ENCODE data around the gene KIAA0408.
"Not testable (repeated sequence)": the region's sequence is repeated elsewhere in the genome, so short reads cannot be mapped to it uniquely, and the experiment has no call there.

KIAA0408 gene

GRCh38 chr6:127462376-127462775 is 3.2 kb upstream of the KIAA0408 start:
- DNase-seq = no peak

DNA sequence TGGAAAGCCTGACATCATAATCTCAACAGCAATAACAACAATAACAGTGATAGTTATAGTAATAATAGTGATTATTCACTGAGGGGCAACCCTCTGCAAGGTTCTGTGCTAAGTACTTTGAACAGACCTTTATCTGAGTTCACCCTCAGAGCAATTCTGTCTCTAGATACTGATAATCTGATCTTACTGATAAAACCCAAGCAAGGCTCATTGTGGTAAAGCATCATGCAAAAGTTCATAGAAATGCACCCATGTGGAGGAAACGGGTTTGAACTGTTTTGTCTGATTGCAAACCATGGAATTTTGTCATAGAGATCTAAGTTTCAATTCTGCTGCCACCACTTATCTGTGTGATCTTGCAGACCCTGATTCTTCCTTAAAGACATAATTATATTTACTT is 1.3 kb upstream of the KIAA0408 start:
- no peak for DNase-seq

- DNase-seq = no peak
These were observed 372 bp downstream of the KIAA0408 start for GRCh38 chr6:127458817-127459216.

DNA sequence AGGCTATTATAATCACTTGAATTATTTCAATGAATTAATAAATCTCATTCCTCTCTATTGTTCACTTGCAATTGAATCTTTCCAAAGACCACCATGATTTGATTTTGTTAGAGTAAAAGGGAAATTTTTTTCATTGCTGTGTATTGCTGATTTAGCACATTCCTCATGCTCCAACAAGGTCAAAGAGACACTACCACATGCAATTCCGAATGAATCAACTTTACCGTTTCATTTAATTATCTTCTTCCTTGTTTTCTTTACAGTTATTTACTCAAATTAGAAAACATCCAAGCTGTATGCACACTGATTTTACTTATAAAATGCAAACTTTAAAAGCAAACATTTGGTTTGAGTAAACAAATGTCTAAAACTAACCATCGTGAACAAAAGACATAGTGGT is 967 bp downstream of the KIAA0408 start:
- no peak for DNase-seq

DNA sequence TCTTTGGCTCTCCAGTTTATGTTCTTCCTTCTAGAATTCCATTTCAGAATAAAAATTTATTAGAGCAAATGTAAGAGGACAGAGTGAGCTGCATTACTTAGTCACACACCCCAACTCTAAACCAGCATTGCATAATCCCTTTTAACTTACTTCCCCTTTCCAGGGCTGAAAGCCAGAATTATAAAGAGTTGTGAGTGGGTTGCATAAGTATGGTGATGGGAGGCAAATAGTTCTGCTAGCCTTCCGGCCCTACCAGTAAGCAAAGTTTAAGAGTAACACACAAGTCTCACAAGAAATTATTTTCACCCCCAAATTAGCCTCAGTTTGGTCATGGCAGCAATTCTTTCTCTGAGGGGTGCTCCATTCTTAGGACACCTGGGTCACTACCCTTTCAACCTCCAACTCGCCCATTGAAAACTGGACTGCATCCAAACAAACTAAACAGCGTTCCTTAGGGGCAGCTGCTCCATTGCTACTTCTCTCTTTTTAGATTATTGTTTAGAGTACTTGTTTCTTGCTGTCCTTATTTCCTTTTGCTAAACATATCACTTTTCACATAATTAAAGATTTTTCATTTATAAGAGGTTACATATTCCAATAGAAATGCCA is 1.6 kb downstream of the KIAA0408 start:
- DNase-seq = no peak

DNA sequence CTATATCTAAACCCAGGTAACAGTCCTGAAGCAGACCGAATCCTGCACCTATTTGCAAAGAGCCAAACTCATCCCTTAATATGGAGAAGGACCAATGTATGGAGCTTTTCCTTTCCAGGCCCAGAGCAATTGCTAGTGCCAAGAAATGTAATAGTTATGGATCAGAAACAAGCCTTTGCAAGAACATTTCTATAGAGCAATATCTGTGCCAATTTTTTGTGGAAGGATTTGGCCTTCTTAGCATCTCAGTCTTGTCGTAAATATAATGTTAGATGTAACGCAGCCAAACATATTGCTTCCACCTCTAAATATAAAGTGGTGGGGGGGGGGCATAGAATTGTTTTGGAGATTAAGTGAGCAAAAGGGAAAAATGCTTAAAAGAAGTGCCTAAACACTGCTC is 2.7 kb downstream of the KIAA0408 start:
- no peak for DNase-seq

- DNase-seq = no peak
These were observed 5.2 kb downstream of the KIAA0408 start for GRCh38 chr6:127453845-127454619.

DNA sequence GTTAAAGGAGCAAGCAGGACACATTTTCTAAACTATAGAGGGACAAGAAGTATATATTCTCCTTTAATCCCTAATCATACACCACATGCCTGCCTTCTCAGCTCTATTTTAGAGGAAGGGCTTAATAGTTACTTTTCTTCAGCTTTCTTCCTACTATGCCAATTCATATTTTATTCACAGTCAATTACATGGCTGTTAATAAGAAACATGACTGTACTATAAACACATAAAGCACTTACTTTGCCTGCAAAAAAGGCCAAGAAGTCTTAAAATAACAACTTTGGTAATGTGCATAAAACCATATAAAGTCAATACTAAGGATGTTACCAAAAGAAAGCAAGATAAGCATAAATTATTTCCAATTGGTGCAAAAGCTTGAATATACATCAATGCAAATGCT is 6.4 kb downstream of the KIAA0408 start:
- no peak for DNase-seq

DNA sequence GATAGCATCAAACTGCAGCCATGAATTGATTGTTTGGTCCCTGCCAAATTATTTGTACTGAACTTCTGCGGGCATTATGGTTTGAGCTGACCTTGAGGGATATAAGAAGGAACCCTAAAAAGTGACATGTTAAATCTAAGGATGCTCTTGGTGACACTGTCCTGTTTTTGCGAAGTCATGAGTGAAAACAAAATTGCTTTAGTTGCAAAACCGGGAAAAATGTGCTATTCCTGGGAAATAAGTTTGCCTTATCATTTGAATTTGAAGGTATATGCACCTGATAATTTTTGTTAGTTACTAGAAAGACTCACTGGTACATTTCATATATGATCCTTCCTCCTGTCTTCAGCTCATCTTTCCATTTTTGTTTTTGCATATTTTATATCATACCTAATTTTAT is 7.8 kb downstream of the KIAA0408 start:
- DNase-seq = no peak

DNA sequence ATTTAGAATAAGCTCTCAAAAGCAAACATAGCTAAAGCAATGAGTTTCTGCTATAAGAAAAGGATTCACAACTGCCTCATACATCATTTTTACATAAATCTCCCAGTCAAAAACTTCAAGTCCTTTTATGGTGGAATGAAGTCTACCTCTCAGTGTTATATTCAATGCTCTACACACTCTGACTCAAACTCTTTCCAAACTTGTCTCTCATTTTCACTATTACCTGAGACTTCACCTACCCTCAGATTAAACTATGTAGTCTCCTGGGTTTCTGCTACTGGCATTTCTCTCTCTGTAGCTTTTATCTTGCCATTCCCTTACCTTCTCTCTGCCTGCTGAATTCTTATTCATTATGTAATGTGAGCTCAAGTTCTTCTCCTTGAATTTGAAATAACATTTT is 11.4 kb downstream of the KIAA0408 start:
- no peak for DNase-seq

DNA sequence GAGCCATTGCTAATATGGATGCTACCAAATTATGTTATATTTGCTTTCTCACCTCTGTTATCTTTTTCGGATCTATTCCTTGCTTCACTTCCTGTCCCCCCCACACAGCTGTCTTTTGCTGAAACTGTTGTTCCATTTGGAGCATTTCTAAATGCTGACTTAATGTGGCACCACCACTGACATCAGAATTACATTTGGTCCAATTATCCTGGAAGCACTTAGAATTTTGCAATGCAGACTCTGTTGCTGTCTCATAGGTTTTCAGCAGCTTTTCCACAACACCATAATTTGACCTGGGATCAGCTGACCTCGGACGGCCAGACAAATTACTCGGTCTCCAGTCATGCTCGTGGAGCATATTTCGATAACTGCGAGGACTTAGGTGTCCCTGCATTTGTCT is 12.8 kb downstream of the KIAA0408 start:
- no peak for DNase-seq

- DNase-seq = no peak
These were observed 17.3 kb downstream of the KIAA0408 start for GRCh38 chr6:127441881-127442280.

DNA sequence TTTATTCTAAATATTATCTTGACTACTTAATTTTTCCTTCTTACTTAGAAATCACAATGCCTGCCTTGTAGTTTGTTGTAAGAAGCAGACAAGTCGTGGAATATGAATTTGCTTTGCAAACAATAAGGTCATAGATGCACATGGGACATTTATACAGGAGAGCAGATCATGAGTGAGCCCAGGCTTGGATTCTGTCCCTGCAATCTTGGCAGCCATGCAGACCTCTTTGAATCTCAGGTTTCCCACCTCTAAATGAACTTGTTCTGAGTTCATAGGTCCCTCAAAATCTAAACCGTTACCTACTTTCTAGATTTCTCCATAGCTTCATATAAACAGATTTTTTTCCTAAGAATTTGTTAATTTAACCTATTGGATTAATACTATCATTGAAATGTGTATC is 19.5 kb downstream of the KIAA0408 start:
- no peak for DNase-seq

GRCh38 chr6:127436578-127437110 is 22.5 kb downstream of the KIAA0408 start:
- no peak for DNase-seq

GRCh38 chr6:127435626-127436220 is 23.5 kb downstream of the KIAA0408 start:
- no peak for DNase-seq

- no peak for DNase-seq
These were observed 24.5 kb downstream of the KIAA0408 start for GRCh38 chr6:127434651-127435050.

DNA sequence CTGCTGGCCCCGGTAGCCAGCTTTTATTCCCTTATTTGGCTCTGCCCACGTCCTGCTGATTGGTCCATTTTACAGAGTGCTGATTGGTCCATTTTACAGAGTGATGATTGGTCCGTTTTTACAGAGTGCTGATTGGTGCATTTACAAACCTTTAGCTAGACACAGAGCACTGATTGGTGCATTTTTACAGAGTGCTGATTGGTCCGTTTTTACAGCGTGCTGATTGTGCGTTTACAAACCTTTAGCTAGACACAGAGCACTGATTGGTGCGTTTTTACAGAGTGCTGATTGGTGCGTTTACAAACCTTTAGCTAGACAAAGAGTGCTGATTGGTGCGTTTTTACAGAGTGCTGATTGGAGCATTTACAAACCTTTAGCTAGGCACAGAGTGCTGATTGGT is 30.6 kb downstream of the KIAA0408 start:
- not testable (repeated sequence) for DNase-seq

DNA sequence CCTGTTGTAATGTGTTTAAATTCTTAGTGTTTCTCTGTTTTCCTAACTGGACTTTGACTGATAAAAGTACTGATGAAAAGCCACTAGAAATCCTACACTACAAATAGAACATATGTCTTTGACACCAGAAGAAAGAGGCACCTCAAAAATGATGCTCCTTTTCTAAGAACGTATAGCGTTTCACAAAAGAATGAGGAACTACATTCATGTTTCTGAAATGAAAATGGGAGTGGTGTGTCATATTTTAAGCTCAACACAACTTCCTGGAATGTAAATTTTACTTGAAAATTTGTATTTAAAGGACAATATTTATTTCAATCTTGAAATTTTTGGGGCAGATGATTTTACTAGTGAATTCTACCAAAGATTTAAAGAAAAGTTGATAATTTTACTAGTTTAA is 35.3 kb downstream of the KIAA0408 start:
- DNase-seq = no peak

DNA sequence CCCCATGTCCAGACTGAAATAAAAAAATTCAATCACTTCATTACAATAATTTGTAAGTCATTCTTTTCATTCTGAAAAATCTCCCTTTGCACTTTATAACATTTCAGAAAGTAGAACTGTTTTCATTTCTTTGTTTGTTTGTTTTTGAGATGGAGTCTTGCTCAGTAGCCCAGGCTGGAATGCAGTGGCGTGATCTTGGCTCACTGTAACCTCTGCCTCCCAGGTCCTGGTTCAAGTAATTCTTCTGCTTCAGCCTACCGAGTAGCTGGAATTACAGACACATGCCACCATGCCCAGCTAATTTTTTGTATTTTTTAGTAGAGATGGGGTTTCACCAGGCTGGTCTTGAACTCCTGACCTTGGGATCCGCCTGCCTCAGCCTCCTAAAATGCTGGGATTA is 38.0 kb downstream of the KIAA0408 start:
- DNase-seq = not testable (repeated sequence)

DNA sequence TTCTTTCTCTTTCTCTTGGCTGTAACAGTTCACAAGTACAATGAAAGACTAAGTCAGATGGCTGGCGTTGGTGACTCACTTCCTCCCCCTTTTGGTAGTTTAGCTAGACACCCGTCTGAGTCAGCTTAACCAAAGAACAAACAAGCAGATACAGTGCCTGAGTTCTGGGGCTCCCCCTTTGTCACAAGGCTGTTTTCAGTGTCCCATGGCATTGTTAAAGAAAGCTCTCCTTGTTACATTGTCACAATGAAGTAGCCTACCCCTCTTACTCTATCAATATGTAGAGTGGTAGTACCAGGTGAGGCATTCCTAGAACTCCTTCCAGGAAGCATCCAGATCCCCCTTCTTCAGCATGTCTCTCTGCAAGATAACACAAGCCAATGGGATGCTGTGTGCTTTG is 38.6 kb downstream of the KIAA0408 start:
- DNase-seq = peak in 1 of 2 experiments; percentile 7

DNA sequence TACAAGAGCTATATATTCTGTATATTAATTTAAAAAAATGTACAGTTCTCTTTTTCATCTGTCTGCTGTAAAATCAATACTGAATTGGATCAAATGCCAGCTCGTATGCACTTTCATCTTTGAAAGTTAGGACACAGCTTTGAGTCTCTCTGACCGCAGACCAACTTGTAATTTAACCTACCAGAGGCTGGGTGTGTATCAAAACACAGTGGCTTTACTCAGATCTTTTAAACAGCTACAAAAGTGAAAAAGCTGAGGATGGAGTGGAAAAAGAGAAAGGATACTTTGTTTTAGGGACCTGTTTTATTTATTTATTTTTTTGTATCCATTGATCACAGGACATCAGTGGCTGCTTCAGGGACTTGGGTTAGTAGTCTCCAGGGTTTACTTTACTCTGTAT is 44.1 kb downstream of the KIAA0408 start:
- DNase-seq = no peak

DNA sequence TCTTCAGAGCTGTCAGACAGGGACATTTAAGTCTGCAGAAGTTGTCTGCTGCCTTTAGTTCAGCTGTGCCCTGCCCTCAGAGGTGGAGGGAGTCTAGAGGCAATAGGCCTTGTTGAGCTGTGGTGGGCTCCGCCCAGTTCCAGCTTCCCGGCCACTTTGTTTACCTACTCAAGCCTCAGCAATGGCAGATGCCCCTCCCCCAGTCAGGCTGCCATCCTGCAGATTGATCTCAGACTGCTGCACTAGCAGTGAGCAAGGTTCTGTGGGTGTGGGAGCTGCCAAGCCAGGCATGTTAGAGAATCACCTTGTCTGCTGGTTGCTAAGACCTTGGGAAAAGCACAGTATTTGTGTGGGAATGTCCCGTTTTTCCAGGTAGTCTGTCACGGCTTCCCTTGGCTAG is 46.1 kb downstream of the KIAA0408 start:
- DNase-seq = not testable (repeated sequence)

DNA sequence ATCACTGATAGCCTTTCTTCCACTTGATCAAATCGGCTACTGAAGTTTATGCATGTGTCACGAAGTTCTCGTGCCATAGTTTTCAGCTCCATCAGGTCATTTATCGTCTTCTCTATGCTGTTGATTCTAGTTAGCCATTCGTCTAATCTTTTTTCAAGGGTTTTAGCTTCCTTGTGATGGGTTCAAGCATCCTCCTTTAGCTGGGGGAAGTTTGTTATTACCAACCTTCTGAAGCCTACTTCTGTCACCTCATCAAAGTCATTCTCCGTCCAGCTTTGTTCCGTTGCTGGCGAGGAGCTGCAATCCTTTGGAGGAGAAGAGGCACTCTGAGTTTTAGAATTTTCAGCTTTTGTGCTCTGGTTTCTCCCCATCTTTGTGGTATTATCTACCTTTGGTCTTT is 47.2 kb downstream of the KIAA0408 start:
- DNase-seq = not testable (repeated sequence)

Data from NCI-H1930 (cell line).